HG03135 (cell line): Measurements from ENCODE around the gene ZC3HAV1.
"Not testable (repeated sequence)": the region's sequence is repeated elsewhere in the genome, so short reads cannot be mapped to it uniquely, and the experiment has no call there.

ENCODE experiments used
- ATAC-seq: cut with Tn5 transposase; IDR thresholded peaks from one replicate; pipeline ENCODE4 v1.9.1; 2021; ENCODE audit warnings: mild to moderate bottlenecking, moderate library complexity; ENCODE audit not compliant: unreplicated experiment

ZC3HAV1 gene

GRCh38 chr7:139025861-139026260 is 83.7 kb downstream of the ZC3HAV1 start:
- ATAC-seq, result not testable (repeated sequence)

- no peak for ATAC-seq
Observed at GRCh38 chr7:139023076-139023475, 86.4 kb downstream of the ZC3HAV1 start.

- no peak for ATAC-seq
Observed at GRCh38 chr7:139022286-139022685, 87.2 kb downstream of the ZC3HAV1 start.

- ATAC-seq, result no peak
Observed at GRCh38 chr7:139018910-139019309, 90.6 kb downstream of the ZC3HAV1 start.

GRCh38 chr7:139016931-139017511 is 92.5 kb downstream of the ZC3HAV1 start:
- peak; percentile 73 for ATAC-seq

- ATAC-seq, result no peak
Observed at GRCh38 chr7:139011373-139011772, 98.1 kb downstream of the ZC3HAV1 start.

GRCh38 chr7:139004321-139005090 is 105.0 kb downstream of the ZC3HAV1 start:
- ATAC-seq, result no peak

GRCh38 chr7:138999414-138999813 is 110.1 kb downstream of the ZC3HAV1 start:
- no peak for ATAC-seq
